ENCODE data around the gene KIF2C.
"Not testable (repeated sequence)": the region's sequence is repeated elsewhere in the genome, so short reads cannot be mapped to it uniquely, and the experiment has no call there.

The KIF2C gene

DNA sequence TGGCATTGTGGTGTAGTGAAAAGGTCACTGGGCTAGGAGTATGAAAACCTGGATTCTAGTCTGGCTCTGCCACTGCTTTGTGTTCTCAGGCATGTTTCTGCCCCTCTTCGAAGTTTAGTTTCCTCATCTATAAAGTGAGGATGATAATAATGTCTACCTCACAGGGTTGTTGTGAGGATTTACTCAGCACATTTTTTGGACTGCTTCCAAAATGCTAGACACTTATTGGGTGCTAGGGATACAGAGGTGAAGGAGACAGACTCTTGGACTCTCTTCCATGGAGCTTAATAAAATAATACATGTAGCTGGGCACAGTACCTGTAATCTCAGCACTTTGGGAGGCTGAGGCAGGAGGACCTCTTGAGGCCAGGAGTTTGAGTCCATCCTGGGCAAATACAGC is 3.6 kb downstream of the KIF2C start:
- no peak for DNase-seq

DNA sequence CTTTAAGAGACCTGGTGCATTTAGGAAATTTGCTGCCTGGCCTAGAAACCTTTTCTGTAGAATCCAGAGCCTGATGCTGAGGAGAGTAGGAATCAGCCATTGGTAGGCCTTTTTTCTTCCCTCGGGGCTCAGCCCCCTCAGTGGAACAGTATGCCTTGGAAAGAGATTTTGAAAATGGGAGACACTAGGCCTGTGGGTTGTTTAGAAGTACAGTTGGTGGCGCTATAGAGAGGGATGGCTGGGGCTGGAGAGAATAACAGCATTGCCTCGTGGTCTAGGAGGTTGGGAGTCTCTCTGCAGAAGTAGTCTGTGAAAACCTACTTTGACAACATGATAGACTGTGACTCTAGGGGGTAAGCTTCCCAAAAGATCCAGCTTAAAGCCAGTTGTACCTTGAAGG is 8.2 kb downstream of the KIF2C start:
- no peak for DNase-seq
- in situ Hi-C loops (cut with HindIII; ENCODE audit: low pct_ligation_motif_present, low pct_unique_long_range_greater_than_20kb, low sequenced_read_pairs), result no loop called here

More for the DNA sequence above, 3.6 kb downstream of the KIF2C start:
- in situ Hi-C loops (cut with HindIII; ENCODE audit: low pct_ligation_motif_present, low pct_unique_long_range_greater_than_20kb, low sequenced_read_pairs), result no loop called here

DNA sequence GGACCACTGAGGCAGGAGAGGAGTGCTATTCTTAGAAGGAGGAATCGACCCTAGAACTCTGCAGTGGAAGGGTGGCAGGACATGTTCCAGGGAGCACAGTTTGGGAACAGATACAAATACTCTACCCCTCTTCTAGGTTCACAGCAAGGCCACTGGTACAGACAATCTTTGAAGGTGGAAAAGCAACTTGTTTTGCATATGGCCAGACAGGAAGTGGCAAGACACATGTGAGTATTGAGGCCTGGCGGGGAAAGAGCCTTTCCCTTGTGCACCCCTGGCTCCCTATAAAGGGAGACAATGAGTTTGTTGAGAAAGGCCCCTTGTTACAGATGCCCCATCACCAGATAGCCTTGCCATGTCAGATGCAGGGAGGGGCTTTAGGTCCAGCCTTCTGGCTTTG is 17.8 kb downstream of the KIF2C start:
- no peak for DNase-seq
- in situ Hi-C loops (cut with HindIII; ENCODE audit: low pct_ligation_motif_present, low pct_unique_long_range_greater_than_20kb, low sequenced_read_pairs), result no loop called here

DNA sequence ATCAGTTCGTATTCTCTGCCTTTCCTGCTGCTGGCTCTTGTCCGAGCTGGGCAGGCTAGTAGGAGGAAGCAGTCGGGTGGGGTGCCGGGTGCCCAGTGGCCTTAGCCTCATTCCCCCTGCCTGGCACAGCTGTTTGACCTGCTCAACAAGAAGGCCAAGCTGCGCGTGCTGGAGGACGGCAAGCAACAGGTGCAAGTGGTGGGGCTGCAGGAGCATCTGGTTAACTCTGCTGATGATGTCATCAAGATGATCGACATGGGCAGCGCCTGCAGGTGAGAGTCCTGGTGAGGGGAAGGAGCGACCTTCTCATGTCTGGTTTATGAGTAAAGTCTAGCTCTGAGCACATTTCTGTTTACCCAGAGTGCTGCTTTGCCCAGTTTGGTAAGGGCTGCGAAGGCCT is 19.4 kb downstream of the KIF2C start:
- DNase-seq, result no peak
- in situ Hi-C loops (cut with HindIII; ENCODE audit: low pct_ligation_motif_present, low pct_unique_long_range_greater_than_20kb, low sequenced_read_pairs), result no loop called here

DNA sequence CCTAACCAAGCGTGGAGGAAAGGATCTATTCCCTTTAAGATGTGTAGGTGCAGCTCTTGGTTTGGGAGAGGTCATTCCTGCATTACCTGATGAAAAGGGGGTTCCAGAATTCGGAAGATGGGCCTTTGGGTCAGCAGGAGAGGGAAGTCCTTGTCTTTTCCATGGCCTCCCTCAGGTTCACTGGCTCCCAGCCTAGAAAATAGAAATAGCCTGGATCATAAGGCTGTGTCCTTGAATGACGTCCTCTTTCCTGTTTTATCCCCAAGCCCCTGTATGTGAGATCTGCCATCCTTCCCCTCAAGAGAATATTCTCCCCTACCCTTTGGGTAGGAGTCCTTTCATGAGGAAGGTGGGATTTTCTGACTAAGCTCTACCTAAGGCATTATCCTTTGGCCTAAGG is 21.2 kb downstream of the KIF2C start:
- DNase-seq, result no peak
- in situ Hi-C loops (cut with HindIII; ENCODE audit: low pct_ligation_motif_present, low pct_unique_long_range_greater_than_20kb, low sequenced_read_pairs), result no loop called here

DNA sequence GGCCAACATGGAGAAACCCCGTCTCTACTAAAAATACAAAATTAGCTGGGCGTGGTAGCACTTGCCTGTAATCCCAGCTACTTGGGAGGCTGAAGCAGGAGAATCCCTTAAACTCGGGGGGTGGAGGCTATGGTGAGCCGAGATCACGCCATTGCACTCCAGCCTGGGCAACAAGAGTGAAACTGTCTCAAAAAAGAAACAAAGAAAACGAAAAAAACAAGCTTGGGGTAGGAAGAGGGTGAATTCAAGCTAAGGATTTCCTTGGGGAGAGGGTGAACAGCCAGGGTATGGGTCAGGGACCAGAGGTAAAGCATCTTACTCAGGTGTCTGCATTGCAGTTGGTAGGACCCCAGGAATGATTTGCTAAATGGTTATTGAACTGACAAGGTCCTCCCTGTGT is 26.8 kb downstream of the KIF2C start:
- DNase-seq; in situ Hi-C loops (cut with HindIII; ENCODE audit: low pct_ligation_motif_present, low pct_unique_long_range_greater_than_20kb, low sequenced_read_pairs): not testable (repeated sequence)

DNA sequence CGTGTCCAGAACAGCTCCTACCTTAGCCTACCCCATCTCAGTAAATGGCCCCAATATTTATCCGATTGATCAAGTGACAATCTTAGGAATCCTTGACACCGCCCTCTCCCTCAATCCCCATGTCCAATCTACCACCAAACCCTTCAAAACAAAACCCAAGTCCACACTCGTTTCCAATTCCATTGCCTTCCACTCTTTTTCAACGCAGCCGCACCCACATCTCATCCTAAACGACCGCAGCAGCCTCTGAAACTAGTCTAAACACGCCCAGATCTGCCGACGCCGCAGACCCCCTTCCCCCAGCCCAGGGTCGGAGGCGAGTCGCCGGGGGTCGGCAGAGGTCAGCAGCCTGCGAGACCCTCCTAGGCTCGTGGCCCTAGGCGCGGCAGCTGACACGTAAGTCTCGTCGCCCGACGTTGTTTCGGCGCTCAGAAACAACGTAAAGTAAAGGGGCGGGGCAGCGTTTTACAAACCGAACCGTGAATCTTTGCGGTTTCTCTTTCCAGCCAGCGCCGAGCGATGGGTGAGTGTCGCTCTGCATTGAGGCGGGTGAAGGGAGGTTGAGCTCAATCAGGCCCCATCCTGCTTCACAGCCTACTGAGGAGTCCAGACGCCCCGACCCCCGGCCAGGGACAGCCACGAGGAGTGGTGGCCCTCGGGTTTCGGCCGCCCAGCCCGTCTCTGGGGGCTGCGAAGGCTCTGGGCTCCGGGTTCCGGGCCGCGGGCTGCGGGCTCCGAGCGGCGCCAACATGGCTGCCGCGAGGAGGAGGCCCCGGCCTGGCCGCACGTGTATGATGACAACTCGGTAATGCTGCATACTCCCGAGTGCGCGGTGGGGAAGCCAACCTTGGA is 35.7 kb downstream of the KIF2C start, which contains the start of gene RPS8:
Gene RPS8, plus strand, starts transcription at position 463 of the 852 bp plus-strand sequence. Its CDS starts 57 bp downstream, at position 520.
- in situ Hi-C loops (cut with HindIII; ENCODE audit: low pct_ligation_motif_present, low pct_unique_long_range_greater_than_20kb, low sequenced_read_pairs), result no loop called here
- DNase-seq, result peak; percentile 93

DNA sequence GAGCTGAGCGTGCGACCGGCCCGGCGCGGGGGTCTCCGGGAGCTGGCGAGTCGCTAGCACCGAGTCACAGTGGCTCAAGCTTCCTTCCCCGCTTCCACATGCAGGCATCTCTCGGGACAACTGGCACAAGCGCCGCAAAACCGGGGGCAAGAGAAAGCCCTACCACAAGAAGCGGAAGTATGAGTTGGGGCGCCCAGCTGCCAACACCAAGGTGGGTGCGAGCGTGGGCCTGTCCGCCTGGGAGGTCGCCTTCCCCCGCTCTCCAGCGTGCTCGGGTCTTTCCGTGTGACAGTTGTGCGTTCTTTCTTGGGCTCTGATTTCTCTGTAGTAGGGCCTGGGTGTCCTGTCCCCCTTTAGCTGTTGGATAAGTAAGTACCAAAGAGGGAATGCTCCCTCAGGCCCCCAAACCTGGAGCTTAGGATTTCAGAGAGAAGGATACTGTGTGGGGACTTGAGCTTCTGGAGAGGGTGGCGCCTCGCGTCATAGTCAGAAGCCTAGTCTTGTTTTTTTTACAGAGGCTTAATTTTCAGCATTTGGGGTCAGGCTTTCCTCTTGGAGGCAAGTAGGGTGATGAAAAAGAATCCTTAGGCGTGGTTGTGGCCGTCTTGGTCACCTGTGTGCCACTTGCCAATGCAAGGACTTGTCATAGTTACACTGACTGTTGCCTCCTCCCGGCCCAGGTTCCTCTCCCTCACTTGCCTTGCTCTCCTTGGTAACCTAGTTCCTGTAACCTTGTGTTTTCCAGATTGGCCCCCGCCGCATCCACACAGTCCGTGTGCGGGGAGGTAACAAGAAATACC is 36.5 kb downstream of the KIF2C start:
- in situ Hi-C loops (cut with HindIII; ENCODE audit: low pct_ligation_motif_present, low pct_unique_long_range_greater_than_20kb, low sequenced_read_pairs), result no loop called here
- no peak for DNase-seq

DNA sequence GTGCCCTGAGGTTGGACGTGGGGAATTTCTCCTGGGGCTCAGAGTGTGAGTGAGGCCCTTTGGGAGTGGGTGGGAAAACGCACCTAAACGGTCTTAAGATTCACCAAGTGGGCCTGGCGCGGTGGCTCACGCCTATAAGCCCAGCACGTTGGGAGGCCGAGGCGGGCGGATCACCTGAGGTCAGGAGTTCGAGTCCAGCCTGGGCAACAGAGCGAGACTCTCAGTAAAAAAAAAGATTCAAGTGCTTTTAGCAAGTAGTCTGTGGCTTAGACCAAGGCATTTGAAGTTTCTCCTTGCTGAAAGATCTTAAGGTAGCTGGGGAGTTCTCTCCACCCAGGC is 37.1 kb downstream of the KIF2C start:
- in situ Hi-C loops (cut with HindIII; ENCODE audit: low pct_ligation_motif_present, low pct_unique_long_range_greater_than_20kb, low sequenced_read_pairs), result no loop called here
- no peak for DNase-seq

DNA sequence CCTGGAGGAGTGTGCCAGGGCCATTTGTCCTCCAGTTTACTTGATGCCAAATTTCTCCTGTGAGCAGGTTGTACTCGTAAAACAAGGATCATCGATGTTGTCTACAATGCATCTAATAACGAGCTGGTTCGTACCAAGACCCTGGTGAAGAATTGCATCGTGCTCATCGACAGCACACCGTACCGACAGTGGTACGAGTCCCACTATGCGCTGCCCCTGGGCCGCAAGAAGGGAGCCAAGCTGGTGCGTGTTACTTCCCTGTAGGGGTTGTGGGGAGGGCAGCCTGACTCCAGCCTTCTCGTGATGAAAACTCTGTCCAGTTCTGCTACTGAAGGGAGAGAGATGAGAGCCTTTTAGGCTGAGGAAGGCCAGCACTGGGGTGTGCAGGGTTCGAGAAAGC is 37.9 kb downstream of the KIF2C start:
- in situ Hi-C loops (cut with HindIII; ENCODE audit: low pct_ligation_motif_present, low pct_unique_long_range_greater_than_20kb, low sequenced_read_pairs), result no loop called here
- DNase-seq, result no peak

DNA sequence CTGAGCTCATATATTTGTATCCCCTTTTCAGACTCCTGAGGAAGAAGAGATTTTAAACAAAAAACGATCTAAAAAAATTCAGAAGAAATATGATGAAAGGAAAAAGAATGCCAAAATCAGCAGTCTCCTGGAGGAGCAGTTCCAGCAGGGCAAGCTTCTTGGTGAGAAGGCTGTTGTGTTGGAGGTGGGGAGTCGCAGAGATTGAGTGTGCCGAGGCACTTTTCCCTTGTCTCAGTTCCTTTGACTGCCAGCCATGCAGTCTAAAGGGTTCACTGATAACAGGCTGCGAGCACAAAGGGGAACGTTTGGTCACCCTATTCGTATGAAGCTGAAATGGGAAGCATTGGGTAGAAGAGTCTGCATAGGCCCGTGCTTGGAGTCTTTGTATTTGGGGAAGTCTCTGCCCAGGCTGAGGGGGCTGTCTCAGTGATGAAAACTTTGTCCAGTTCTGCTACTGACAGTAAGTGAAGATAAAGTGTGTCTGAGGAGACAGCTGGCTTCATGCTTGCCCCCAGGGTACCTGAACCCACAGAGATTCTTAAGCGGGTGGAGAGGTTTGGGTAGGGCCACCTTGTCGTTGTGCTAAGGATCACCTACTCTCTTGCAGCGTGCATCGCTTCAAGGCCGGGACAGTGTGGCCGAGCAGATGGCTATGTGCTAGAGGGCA is 38.5 kb downstream of the KIF2C start:
- no peak for DNase-seq
- in situ Hi-C loops (cut with HindIII; ENCODE audit: low pct_ligation_motif_present, low pct_unique_long_range_greater_than_20kb, low sequenced_read_pairs), result no loop called here

DNA sequence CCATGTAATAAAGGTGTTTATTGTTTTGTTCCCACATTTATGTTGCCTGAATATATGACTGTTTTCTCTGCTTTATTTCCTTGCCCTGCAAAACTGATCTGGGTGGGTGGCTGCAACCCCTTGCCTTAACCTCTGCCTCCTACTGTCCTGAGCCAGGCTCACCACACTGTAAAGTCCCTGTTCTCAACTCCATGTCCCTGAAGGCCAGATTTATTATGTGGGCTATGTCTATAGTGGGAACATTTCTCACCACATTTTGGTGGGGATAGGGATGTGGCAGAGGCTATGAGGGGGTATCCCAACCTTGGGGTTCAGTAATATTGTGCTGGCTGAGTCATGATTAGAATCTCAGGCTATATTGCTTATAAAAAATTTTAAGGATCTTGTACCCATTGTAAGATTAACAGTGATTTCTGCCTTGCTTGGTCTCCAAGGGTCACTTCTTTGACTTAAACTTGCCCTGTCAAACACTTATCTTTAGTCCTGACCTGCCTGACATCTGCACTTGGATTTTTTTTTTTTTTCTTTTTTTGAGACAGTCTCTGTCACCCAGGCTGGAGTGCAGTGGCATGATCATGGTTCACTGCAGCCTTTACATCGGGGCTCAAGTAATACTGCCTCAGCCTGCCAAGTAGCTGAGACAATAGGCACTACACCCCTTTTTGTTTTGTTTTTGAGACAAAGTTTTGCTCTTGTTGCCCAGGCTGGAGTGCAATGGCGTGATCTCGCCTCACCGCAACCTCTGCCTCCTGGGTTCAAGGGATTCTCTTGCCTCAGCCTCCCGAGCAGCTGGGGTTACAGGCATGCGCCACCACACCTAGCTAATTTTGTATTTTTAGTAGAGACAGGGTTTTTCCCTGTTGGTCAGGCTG is 39.3 kb downstream of the KIF2C start:
- in situ Hi-C loops (cut with HindIII; ENCODE audit: low pct_ligation_motif_present, low pct_unique_long_range_greater_than_20kb, low sequenced_read_pairs), result no loop called here
- no peak for DNase-seq

DNA sequence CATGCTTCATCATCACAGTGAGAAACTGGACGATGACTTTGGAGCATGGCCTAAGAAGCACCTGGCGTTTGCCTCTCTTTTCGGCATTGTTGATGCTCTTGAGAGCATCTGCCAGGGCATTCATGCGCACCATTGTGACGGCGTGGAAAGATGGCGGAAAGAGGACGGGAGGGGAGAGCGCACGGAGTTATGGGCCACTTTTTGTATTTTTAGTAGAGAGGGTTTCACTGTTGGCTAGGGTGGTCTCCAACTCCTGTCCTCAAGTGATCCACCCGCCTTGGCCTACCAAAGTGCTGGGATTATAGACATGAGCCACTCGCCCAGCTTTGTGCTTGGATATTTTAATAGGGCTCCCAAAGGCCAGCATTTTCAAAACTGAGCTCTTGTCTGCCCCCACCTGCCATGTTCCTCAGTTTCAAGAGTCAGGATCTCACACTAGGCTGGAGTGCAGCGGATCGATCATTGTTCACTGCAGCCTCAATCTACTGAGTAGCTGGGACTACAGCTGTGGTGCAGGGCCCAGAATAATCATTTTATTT is 41.0 kb downstream of the KIF2C start:
- in situ Hi-C loops (cut with HindIII; ENCODE audit: low pct_ligation_motif_present, low pct_unique_long_range_greater_than_20kb, low sequenced_read_pairs), result no loop called here
- DNase-seq, result no peak

DNA sequence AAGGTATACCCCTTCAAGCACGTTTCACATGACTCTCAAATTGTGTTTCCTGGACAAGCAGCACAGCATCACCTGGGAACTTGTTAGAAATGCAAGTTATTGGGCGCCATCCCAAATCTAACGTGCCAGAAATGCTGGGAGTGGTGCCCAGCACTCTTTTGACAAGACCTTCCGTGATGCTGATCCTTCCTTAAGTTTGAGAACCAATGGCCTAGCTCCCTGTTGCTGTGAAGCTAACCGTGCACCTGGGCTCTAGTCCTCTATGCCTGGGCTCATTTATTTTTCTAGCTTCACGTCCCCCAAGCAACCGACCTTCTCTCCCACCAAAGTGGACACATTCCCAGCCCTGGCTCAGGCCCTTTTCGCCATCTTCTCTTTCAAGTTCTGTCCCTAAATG is 44.1 kb downstream of the KIF2C start:
- no peak for DNase-seq
- in situ Hi-C loops (cut with HindIII; ENCODE audit: low pct_ligation_motif_present, low pct_unique_long_range_greater_than_20kb, low sequenced_read_pairs), result no loop called here

DNA sequence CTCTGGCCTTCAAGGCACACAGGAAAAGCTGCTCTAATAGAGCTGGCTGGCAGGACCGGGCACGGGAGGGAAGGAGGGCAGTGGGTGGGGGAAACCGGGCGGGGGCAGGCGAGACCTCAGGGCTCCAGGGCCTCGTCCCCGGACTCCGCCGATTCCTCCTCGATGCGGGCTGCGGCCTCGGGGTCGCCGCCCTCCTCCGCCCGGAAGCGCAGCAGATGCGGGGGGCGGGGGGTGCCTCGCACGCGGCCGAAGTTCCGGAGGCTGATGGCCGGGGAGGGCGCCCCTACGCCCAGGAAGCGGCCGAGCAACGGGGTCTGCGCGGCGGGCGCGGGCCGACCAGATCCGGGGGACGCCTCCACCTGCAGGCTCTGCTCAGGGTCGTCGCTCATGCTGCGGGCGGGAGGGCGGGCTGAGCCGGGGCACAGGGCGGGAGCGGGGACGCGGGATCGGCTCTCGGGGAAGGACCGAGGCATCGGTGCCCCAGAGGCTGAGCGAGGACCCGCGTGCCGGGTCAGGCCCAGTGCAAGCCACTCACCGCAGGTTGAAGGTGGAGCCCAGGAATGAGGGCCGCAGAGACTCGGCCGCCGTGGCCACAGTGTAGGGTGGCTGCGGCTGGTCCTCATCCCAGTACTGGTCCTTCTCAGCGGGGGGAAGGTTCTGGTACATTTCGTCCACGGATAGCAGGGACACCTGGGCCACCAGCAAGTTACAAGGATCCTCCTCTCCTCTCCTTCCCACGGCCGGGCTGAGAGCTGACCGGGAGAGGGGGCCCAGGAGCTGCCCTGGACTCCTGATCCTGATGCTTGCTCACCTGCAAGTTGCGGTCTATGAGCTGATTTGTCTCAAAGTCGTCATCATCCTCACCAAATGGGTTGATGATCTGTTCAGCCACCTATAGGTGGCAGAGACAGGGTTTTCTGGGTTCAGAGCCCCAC is 44.7 kb downstream of the KIF2C start:
- in situ Hi-C loops (cut with HindIII; ENCODE audit: low pct_ligation_motif_present, low pct_unique_long_range_greater_than_20kb, low sequenced_read_pairs), result no loop called here
- DNase-seq, result peak; percentile 26

DNA sequence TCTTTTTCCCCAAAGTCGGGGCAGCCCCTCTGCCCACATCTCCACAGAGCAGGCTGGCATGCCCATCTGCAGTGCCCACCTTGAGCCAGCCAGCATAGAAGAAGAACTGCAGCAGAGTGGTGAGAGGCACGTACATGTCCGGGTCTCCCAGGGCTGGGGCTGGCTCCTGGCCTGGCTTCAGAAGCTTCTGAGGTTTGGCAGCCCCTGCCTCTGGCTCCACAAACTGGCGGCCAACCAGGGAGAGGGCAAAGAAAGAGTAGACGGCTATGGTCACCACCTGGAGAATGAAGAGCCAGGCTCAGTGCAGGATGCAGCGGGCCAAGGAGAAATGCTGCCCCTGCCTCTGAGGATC is 45.4 kb downstream of the KIF2C start:
- in situ Hi-C loops (cut with HindIII; ENCODE audit: low pct_ligation_motif_present, low pct_unique_long_range_greater_than_20kb, low sequenced_read_pairs), result no loop called here

DNA sequence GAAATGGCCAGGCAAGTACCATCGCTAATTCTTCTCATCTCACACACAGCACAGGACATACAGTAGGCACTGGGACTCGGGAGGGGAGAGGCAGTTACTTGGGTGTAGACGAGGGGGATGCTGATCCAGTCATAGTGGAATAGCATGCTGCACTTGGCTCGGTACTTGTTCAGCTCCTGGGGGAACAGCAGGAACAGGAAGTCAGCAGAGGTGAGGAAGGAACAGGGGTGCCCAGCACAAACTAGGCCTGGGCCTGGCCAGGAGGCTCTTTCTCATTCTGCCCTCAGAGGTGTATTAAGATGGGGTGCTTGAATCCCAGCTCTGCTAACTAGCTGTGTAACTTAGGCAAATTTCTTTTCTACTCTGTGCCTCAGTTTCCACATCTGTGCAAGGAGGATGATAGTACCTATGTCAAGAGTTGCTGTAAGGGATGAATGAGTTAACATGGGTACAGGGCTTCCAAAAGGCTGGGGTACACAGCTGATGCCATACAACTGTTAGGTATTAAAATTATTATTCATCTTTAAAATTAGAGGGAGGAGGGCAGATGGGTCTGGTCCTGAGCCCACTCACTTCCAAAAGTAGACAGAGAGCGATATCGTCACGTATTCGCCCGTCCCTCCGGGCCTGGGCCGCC is 46.0 kb downstream of the KIF2C start:
- in situ Hi-C loops (cut with HindIII; ENCODE audit: low pct_ligation_motif_present, low pct_unique_long_range_greater_than_20kb, low sequenced_read_pairs), result no loop called here
- no peak for DNase-seq

More for the DNA sequence above, 45.4 kb downstream of the KIF2C start:
- no peak for DNase-seq
